Keratinocyte (primary cell): ENCODE data around the gene COL9A1. TPM values are rescaled to one million over a fixed set of nuclear protein-coding genes. Genes with fewer than 3 reads are reported as not detected.

Source experiments
- DNase-seq: peaks from one replicate; pipeline ENCODE4 v3.0.0-alpha.2; 2011; ENCODE audit warnings: low read depth, missing footprints, low spot score
- FAIRE-seq: peaks from 2 replicates; lab custom pipeline; 2011; peaks lifted over from hg19 to GRCh38; lab: Jason Lieb, UNC
- H2AFZ ChIP-seq: 2 replicates; pipeline ENCODE4 v1.6.0; 2012; ENCODE audit warnings: low read length, control low read depth, inconsistent platforms; ENCODE audit not compliant: control insufficient read depth
- H3K27ac ChIP-seq: 2 replicates; pipeline ENCODE4 v1.5.1; 2011; ENCODE audit warnings: low read length; ENCODE audit not compliant: control insufficient read depth, insufficient read depth
- H3K27me3 ChIP-seq: 3 replicates; pipeline ENCODE4 v1.6.0; 2011; ENCODE audit warnings: low read length; ENCODE audit not compliant: control insufficient read depth, insufficient read depth; ENCODE audit errors: extremely low read depth
- H3K36me3 ChIP-seq, 2 experiments: 2 replicates in 1 of 2; 3 replicates in 1 of 2; pipeline ENCODE4 v1.5.1; 2011; ENCODE audit warnings: low read length in 2 of 2, mild to moderate bottlenecking in 1 of 2; ENCODE audit not compliant: control insufficient read depth in 2 of 2, insufficient read depth in 2 of 2; ENCODE audit errors: extremely low read depth in 1 of 2
- H3K4me1 ChIP-seq: 3 replicates; pipeline ENCODE4 v1.5.1; 2011; ENCODE audit warnings: low read length; ENCODE audit not compliant: control insufficient read depth, insufficient read depth; ENCODE audit errors: extremely low read depth
- H3K4me2 ChIP-seq: 3 replicates; pipeline ENCODE4 v1.6.0; 2011; ENCODE audit warnings: low read depth, low read length; ENCODE audit not compliant: control insufficient read depth, insufficient read depth; ENCODE audit errors: extremely low read depth
- H3K4me3 ChIP-seq, 3 experiments: fragments of 200-600 bp in 1 of 3; sonication (generic) in 1 of 3; 2 replicates in 2 of 3; 3 replicates in 1 of 3; pipeline ENCODE4 v1.5.1; 2011 to 2016; ENCODE audit warnings: low read length in 3 of 3, mild to moderate bottlenecking in 3 of 3, control low read depth in 2 of 3, inconsistent platforms in 1 of 3, low read depth in 1 of 3, mixed read lengths in 1 of 3, mixed run types in 1 of 3, moderate library complexity in 1 of 3; ENCODE audit not compliant: control insufficient read depth in 2 of 3, insufficient read depth in 2 of 3; ENCODE audit errors: extremely low read depth in 1 of 3
- H3K79me2 ChIP-seq: 2 replicates; pipeline ENCODE4 v1.6.0; 2012; ENCODE audit warnings: low read length; ENCODE audit not compliant: control insufficient read depth, insufficient read depth
- H3K9ac ChIP-seq: 3 replicates; pipeline ENCODE4 v1.6.0; 2011; ENCODE audit warnings: low read length; ENCODE audit not compliant: control insufficient read depth, insufficient read depth; ENCODE audit errors: extremely low read depth
- H3K9me1 ChIP-seq: 3 replicates; pipeline ENCODE4 v1.6.0; 2011; ENCODE audit warnings: low read length; ENCODE audit not compliant: control insufficient read depth, insufficient read depth; ENCODE audit errors: extremely low read depth
- H3K9me3 ChIP-seq: 2 replicates; pipeline ENCODE4 v1.5.1; 2012; ENCODE audit warnings: low read depth, low read length; ENCODE audit not compliant: control insufficient read depth
- H4K20me1 ChIP-seq: 3 replicates; pipeline ENCODE4 v1.6.0; 2011; ENCODE audit warnings: low read length; ENCODE audit not compliant: control insufficient read depth, insufficient read depth; ENCODE audit errors: extremely low read depth
- EZH2 ChIP-seq: IDR thresholded peaks from one replicate; pipeline ENCODE4 v1.6.1; 2012; ENCODE audit warnings: inconsistent platforms, mild to moderate bottlenecking, low read length, moderate library complexity
- dilution Hi-C: fragments of 300-500 bp; cut with MboI; formaldehyde crosslinking; loops from one replicate; pipeline ENCODE4 v1.7.0; 2020; ENCODE audit warnings: low sequenced_read_pairs; ENCODE audit not compliant: extremely low pct_ligation_motif_present
- polyA plus RNA-seq, 5 experiments: library from polyadenylated mRNA; depleted of rRNA in 3 of 5; stranded (reverse) in 3 of 5; stranded (forward) in 1 of 5; unstranded in 1 of 5; fragments of >200 nt; gene quantifications; 1 replicate in 1 of 5; 2 replicates in 3 of 5; 3 replicates in 1 of 5; pipeline versions ENCODE4 v1.2.1 to v1.2.3, GENCODE V29; 2011 to 2012; ENCODE audit warnings: missing spikeins in 2 of 5, low read depth in 1 of 5, low replicate concordance in 1 of 5
- TF ChIP-seq, protein P1 (sequence below), 3 experiments: IDR thresholded peaks in 1 of 3; conservative IDR thresholded peaks in 1 of 3; optimal IDR thresholded peaks in 1 of 3; 2 replicates in 2 of 3; 3 replicates in 1 of 3; pipeline versions ENCODE3 to v1.5.1; 2011; ENCODE audit warnings: low read length in 3 of 3, mild to moderate bottlenecking in 3 of 3, moderate library complexity in 2 of 3, control low read depth in 1 of 3, inconsistent platforms in 1 of 3; ENCODE audit not compliant: insufficient read depth in 2 of 3; ENCODE audit errors: extremely low read depth in 1 of 3

COL9A1 gene
- polyA plus RNA-seq, 1 donor (not counting 4 experiments of a cell fraction or from before 2014, with no cell fraction given), result not detected

DNA sequence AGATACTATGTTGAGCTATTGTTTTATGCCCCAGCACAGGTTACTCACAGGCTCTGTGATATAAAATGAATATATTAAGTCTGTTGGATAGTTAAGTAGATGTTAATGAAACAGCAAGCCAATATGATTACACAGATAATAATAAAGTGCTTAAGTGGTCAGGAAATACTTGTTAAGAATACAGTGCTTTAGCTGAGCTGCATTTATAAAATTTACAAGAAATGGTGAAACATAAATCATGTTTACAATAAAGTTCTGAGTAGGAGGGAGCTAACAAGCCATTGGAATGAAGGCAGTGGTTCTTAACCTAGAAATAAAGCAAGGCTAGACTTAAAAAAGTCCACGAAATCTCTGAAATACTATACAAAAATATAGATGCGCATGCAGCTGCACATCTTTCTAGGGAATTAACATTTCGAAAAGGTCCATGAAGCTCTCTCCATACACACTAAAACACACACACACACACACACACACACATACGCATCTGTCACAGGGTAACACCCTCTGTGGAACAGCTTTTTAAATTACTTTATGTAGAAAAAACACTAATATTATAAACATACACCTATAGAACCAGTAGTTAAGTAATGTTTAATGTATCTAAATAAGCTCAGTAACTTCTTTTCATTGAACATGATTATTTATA is 87.3 kb downstream of the COL9A1 start:
- no peak for DNase-seq
- H3K79me2 ChIP-seq, result no peaks in the 10 kb centered on the region
- TF ChIP-seq, protein P1, sequence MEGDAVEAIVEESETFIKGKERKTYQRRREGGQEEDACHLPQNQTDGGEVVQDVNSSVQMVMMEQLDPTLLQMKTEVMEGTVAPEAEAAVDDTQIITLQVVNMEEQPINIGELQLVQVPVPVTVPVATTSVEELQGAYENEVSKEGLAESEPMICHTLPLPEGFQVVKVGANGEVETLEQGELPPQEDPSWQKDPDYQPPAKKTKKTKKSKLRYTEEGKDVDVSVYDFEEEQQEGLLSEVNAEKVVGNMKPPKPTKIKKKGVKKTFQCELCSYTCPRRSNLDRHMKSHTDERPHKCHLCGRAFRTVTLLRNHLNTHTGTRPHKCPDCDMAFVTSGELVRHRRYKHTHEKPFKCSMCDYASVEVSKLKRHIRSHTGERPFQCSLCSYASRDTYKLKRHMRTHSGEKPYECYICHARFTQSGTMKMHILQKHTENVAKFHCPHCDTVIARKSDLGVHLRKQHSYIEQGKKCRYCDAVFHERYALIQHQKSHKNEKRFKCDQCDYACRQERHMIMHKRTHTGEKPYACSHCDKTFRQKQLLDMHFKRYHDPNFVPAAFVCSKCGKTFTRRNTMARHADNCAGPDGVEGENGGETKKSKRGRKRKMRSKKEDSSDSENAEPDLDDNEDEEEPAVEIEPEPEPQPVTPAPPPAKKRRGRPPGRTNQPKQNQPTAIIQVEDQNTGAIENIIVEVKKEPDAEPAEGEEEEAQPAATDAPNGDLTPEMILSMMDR (optimal IDR thresholded peaks at IDR 0.05 in 1 of 3, IDR thresholded peaks at IDR 0.05 in 1 of 3, conservative IDR thresholded peaks at IDR 0.05 in 1 of 3; ENCODE audit: extremely low read depth in 1 of 3, insufficient read depth in 2 of 3, low read length in 3 of 3), result no peak
- no peak for TF ChIP-seq EZH2
- H3K9me1 ChIP-seq, result no peaks in the 10 kb centered on the region
- H4K20me1 ChIP-seq, result no peaks in the 10 kb centered on the region
- dilution Hi-C loops, result no loop called here
- no peak overlapping the region for H3K9ac ChIP-seq
- H3K9me3 ChIP-seq, result no peaks in the 10 kb centered on the region
- no peak for FAIRE-seq
- no peak overlapping the region for H3K4me2 ChIP-seq
- no peak overlapping the region for H3K27ac ChIP-seq
- H3K36me3 ChIP-seq, result no peaks in the 10 kb centered on the region
- no peak overlapping the region for H2AFZ ChIP-seq
- no peaks in the 10 kb centered on the region for H3K4me1 ChIP-seq
- H3K4me3 ChIP-seq, result no peak overlapping the region
- peaks cover 17% of the 10 kb centered on the region for H3K27me3 ChIP-seq

DNA sequence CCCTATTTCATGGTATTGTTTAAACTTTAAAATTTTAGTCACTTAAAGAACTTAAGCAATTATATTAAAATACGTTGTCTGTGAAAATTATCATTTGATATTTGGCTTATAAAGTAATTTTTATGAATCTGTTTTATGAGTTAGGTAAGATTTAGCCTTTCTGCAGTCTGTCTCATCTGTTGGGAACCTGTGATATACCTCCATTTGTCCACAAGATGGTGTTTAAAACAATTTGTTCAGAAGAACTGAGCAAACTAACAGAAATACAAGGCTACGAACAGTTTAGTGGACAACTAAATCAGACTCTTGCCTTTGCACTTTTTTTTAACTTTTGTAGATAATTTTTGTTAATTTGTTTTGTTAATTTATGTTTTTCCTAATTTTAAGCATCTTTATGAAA is 92.4 kb downstream of the COL9A1 start:
- no peak overlapping the region for H3K4me2 ChIP-seq
- no peaks in the 10 kb centered on the region for H3K4me1 ChIP-seq
- TF ChIP-seq EZH2, result no peak
- TF ChIP-seq, protein P1 (optimal IDR thresholded peaks at IDR 0.05 in 1 of 3, IDR thresholded peaks at IDR 0.05 in 1 of 3, conservative IDR thresholded peaks at IDR 0.05 in 1 of 3; ENCODE audit: extremely low read depth in 1 of 3, insufficient read depth in 2 of 3, low read length in 3 of 3), result peak in 1 of 3 experiments; percentile 16
- H3K9me3 ChIP-seq, result no peaks in the 10 kb centered on the region
- H3K4me3 ChIP-seq, result no peak overlapping the region
- H3K27me3 ChIP-seq, result peaks cover 5% of the 10 kb centered on the region
- no peak overlapping the region for H2AFZ ChIP-seq
- DNase-seq (no peak), FAIRE-seq (no peak)
- no peak overlapping the region for H3K27ac ChIP-seq
- no peaks in the 10 kb centered on the region for H3K9me1 ChIP-seq
- dilution Hi-C loops, result no loop called here
- H3K36me3 ChIP-seq, result no peaks in the 10 kb centered on the region
- no peaks in the 10 kb centered on the region for H4K20me1 ChIP-seq
- H3K9ac ChIP-seq, result no peak overlapping the region
- H3K79me2 ChIP-seq, result no peaks in the 10 kb centered on the region
